HG02938 (cell line): Measurements from ENCODE around the gene ADCY6.

Experiments used
- ATAC-seq: cut with Tn5 transposase; IDR thresholded peaks from one replicate; pipeline ENCODE4 v1.9.1; 2021; ENCODE audit warnings: mild to moderate bottlenecking, moderate library complexity; ENCODE audit not compliant: unreplicated experiment

Gene ADCY6

DNA sequence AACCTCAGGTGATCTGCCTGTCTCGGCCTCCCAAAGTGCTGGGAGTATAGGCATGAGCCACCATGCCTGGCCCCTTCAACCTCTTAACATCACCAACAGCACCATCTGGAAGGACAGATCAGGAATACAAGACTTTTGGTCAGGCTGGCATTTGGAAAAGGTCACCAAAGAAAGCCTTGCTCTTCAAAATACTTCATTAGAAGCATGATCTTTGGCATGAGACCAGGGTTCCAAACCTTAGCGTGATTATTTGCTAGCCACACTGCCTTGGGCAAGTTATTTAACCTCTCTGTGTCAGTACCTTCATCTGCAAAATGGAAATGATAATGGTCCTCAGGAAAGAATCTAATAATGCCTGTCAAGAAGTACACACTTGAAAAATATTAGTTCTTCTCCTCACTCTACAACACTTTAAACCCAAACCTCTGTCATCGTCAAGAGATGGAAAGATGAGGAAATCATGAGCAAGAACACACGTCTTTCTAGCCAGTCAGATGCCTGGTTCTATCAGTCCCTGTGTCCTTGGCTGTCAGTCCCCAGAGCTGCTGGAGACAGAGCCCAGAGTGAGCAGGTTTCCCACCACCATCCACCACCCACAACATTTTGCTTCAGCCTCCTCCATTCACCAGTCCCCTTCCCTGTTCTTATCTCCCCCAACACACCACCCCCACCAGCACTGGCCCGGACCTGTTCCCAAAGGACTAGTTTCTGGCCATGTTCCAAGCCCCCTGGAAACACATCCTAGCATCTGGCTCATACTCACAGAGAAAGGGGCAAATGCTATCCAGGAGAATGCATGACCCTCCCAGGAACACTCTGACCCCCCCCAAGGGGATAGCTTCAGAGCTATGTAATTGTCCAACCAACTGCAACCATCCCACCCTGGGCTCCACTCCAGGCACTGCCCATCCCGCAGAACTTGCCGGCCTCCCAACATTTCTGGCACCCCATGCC lies 2.0 kb downstream of the ADCY6 start:
- ATAC-seq = no peak

DNA sequence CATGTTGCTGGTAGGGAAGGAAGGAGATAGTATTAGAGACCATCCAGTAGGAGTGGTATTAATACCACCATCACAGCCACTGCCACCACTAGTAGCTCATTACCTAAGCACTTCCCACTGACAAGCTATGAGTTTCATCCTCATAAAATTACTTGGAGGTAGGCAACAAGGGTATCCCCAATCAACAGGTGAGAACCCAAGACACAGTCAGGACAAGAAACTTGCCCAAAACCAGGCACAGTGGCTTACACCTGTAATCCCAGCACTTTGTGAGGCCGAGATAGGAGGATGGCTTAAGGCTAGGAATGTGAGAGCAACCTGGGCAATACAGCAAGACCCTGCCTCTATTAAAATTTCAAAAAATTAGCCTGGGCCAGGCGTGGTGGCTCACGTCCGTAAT lies 5.5 kb downstream of the ADCY6 start:
- no peak for ATAC-seq

DNA sequence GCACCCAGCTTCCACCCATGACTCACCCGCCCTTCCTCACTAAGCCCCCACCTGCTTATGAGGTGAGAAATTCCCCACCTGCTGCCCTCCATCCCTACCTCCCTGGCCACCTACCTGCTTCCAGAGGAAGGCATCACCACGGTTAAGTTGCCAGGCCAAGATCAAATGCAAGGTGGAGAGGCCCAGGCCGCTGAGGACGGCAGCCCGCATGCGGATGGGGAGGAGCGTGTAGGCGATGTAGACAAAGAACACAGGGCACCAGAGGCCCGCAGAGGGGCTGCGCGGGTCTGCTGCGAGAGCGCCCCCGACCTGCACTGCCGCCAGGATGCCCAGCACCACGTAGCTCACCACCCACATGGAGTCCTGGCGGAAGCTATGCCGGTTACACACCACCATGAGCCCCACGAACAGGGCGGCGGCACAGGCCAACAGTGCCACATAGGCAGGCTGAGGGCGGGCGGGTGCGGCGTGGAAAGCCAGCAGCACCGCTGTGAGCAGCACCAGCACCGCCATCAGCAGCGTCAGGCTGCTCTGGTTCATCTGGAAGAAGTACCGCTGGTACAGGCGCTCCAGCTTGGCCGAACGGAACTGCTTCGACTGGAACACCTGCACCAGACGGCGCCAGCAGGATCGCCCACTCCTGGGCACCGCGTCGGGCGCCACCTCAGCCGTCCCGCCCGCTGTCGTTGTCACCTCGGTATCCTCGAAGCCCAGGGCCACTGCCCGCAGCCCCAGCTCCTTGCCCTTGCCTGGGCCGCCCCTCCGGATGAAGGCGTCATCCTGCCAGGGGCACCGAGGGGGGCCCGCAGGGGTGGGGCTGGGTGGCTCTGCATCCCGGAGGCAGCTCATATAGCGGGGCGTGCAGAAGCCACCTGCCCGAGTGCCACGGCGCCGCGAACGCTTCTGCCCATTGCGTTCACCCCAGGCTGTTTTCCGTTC lies 6.2 kb downstream of the ADCY6 start:
- no peak for ATAC-seq

DNA sequence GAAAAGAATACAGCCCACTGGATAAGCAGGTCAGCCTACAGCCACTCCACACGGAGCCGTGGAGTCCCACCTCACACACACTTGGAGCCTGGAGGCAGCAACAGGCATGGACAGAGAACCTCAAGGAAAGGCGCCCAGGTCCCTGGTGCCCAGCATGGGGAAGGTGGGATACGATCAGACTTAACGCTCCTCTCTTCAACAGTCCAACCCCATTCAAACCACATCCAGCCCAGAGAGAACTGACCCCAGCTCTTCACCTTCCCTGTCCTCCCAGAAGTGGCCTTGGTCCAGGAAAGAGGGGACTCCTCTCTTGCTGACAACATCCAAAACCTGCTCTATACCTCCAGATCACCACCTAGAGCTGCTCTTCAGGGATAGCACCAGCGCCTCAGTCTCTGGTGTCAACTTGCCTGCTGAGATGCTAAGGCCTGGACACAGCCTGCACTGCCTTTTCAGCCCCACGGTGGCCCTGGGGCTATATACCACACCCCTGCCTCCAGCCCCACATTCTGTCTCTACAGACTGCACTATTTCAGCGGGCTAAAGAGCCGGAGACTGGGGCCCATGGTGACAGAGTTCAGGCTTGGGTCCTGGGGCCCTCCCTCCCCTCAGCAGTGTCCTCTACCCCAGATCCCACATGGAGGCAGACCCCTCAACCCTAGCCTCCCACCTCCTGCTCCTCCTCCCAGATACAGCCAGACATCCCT lies 7.0 kb downstream of the ADCY6 start:
- no peak for ATAC-seq

DNA sequence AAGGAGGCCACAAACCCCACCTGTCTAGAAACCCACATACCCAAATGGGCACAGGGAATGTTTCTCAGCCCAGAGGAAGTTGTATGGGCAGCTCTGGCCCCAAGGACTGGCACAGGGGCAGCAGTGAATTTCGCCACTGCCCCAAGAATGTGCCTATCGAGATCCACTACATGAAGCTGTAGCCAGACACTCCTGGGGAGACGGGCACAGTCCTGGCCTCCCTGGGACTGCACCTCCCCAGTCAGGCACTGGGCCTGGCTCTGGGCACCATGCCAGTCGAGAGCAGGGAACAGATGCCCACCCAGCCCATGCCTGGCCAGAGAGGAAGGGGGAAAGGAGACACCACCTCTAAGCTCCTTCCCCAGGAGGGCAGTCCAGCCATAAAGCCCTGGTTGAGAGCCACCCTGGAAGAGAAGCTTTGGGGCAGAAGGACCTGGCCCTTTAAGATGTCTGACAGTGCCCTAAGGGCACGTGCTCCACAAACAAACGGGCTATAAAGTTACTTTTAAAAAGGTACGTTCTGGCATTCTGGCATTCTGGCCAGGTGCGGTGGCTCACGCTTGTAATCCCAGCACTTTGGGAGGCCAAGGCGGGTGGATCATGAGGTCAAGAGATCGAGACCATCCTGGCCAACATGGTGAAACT lies 8.4 kb downstream of the ADCY6 start:
- no peak for ATAC-seq

DNA sequence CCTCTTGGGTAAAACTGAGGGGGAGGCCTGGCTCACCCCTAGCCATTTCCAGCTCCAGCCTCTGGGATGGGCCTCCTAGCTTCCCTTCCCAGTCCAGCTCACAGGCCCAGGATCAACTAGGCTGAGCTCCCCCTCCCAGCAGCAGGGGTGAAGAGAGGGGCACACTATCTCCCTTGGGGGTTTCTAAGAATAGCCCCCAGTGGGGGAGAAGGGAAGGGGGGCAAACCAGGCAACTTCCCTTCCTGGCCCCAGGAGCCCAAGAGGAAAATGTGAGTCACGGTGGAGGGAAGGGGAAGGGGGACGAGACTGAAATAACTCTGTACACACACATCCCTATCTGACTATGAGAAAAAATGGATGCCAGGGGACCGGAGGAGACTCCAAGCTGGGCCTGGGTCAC lies 9.0 kb downstream of the ADCY6 start:
- no peak for ATAC-seq

DNA sequence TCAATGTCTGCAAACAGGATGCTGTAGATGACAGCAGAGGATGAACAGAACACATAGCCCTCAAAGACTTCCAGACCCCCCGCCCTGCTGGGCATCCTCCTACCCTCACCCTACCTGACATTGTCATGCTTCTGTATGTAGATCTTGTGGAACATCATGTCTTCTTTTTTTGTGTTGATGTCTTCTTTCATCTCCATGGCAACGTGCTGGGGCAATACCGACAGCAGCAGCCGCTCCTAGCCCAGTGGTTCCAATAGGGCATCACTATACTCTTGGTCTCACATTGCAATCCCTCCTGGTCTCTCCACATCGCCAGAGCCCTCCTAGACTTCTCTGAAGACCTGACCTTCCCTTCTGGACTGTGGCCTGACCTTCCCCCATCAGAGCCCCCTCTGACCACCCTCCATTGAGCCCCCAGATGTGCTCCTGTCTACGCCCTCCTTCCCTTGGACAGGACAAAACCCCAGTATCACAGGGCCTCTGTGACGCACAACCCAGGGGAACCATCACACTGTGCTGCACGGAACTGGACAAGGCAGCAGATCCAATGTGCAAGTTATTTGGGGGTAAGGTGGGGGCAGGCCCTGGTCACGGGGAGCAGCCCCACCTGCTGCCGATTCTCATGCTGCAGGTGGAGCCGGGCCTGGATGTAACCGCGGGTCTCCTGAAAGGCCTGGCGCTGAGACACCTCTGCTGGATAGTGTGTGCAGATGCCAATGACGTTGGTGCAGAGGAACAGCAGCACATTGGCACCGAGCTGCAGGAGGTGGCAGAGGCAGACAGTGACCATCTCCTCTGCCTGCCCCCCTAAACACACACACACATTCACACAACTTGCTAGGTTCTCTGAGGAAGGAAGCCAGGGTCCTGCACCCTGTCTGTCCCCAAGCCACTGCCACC lies 11.1 kb downstream of the ADCY6 start:
- ATAC-seq = no peak

DNA sequence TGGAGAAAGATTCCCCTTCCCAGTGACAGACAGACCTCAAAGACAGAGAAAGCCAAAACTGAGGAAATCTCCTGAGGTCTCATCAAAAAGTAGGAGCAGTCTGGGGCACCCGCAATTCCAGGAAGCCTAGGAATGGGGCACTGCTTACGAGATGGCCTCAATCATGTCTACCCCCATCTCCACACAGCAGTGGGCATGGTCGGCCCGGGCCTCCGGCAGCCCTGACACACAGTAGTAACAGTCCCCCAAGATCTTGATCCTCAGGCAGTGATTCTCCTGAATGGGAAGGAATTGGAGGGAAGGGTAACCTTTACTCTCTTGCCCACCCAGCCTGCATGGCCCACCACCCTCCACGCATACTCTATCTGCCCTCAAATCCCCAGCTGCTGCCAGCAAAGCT lies 11.9 kb downstream of the ADCY6 start:
- ATAC-seq = no peak

DNA sequence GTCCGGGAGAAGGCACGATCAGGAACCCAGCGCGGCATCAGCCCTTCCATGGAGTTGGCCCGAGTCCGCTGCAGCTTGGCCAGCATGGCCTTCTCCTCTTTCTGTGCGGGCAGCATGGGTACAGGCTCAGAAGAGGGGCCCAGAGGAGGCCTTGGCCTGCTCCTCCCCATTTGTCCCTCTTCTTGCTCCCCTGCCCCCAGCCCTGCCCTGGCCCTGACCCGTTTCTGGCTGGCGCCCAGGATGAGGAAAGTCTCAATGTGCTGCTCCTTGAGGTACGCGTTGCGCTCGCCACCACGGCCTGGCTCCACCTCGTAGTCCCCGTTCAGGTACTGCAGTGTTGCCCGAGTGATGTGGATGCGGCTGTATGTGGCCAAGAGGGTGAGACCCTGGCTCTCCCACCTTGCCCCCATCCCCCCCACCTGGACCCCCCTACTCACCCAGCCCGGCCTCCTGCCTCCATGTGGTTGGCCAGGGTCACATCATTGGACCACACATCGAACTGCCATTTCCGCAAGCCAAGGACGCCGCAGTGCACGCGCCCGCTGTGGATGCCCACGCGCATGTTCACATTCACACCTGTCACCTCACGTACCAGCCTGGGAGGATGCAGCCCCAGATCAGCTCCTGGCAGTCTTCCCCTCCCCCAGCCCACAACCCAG lies 12.8 kb downstream of the ADCY6 start:
- ATAC-seq = no peak

DNA sequence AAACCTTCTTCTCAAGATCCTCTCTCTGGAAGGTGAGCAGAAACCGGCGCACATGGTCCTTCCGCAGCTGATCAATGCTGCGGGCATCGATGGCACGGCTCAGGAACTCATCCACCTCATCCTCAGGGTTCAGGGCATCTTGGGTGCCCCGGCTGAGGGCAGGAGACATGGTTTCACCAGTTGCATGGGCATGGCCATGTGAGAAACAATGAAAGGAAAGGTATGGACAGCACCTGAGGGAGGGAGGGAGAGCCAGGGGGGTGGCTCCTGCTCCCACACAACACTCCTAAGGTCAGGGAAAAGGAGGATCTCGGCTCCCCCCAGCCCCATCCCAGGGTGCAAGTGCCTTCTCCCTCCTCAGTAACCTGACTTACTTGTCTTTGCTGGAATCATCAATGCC lies 13.6 kb downstream of the ADCY6 start:
- no peak for ATAC-seq

DNA sequence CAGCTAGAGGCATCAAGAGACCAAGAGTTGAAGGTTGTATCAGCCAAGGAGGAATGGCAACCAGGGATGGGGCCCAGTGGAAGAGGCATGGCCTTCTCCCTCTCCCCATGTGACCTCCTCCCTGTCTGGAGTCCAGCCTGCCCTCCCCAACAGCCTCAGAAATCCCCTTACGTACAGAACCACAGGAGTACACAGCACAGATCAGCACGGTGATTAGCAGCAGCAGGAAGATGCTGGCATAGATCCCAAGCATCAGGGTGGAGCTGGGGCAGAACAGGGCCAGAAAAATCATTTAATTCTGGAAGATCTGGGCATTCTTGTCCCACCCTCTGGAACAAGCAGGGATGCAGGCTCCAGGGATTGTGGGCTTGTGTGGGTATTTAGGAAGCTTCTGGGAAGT lies 14.4 kb downstream of the ADCY6 start:
- no peak for ATAC-seq

DNA sequence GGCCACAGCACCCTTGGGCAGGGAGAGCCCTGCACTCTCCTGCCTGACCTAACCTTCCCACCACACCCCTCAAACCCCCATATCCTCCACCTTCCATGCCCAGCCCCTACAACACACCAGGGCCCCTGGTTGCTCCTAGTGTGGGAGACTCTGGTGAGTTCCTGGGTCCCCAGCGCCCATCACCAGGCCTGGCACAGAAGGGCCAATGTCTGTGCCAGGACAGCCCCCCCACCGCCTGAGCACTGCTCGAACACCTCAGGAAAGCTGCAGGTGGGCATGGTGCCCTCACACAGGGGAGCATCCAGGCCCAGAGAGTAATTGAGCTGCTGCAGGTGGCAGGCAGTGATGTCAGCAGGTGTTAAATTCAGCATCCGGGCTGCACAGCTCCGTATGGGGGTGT lies 15.2 kb downstream of the ADCY6 start:
- ATAC-seq = no peak

DNA sequence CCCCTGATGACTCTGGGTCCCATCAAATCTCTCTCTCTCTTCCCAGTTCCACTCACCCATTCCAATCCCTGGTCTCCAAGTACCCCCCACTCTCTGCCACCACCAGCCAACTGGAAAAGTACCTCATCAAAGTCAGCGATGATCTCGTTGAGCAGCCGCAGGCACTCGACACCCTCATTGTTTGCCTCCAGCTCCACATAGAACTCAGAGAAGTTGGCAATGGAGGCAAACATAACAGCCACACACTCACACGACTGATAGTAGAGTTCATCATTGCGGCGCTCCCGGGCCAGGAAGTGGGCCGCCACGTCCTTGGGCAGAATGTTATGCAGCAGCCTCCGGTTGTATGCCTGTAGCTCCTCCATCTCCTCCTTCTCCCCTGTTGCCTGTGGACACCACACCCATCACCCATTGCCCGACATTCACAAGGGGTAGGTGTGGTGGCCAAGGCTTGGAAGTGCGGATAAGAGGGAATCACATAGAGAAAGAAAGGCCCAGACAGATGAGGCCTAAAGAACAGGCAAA lies 17.2 kb downstream of the ADCY6 start:
- ATAC-seq = no peak

DNA sequence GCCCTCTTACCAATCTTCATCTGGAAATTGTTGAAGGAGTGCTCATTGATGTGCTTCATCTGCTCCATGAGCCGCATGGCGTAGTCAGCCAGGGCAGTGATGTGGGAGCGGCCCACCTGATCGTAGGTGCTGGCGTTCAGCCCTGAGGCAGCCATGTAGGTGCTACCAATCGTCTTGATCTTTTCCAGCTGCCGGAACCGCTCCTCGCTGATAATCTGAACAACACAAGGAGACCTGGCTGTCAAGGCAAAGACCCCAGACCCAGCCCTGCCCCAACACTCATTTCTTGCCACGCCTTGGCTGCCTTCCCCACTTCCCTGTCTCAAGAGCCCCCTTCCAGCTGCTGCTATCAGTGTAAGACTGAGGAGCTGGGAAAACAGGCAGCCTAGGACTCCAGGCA lies 18.1 kb downstream of the ADCY6 start:
- ATAC-seq = no peak

DNA sequence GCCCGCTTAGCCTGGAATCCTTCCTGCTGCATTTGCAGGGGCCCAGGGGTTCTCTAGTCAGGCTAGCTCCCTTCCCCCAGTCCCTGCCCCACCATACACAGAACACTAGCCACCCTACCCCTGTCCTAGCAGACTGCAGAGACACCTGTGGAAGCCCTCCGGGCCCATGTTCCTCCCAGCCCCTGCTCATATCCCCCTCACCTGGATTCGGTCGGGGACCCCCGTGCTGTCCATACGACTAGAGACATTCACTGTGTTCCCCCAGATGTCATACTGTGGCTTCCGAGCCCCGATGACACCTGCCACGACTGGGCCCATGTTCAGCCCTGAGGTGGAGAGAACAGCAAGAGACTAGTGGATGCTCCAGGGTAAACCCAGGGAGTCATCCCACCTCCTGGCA lies 20.2 kb downstream of the ADCY6 start:
- ATAC-seq = no peak

DNA sequence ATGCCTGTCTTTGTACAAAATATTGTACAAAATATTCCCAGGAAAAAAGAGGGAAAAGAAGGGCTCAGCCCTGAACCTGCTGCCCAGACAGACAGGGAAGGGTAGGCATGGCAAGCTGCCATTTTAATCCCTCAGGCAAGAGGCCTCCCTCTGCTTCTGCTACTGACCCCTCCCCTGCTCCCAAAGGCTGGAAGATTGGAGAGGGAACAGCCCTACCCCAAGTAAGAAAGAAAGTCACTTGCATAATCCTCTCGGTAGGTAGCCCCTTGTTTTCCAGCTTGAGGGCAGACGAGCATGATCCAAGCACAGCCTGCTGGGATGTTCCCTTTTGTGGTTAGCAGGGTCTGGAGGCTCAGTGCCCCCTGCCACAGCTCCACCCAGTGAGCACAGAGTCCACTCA lies 20.7 kb downstream of the ADCY6 start:
- ATAC-seq = no peak

DNA sequence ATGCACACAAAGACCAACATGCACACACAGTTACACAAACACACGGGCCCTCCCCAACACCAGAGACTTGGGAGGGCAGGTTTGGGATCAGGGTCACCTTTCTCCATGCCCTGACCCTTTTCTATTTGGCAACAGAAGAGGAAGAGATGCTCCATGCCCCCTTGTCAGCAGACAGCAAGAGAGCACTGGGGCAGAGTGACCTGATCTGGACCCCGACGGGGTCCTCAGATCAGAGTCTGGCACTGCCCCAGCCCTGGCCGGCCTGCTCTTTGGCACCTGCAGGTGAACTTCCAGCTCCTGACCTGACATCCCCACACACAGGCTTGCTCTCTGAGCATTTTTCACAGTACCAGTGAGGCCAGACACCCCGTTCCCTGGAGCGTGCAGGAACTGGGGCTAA lies 21.4 kb downstream of the ADCY6 start:
- ATAC-seq = no peak

DNA sequence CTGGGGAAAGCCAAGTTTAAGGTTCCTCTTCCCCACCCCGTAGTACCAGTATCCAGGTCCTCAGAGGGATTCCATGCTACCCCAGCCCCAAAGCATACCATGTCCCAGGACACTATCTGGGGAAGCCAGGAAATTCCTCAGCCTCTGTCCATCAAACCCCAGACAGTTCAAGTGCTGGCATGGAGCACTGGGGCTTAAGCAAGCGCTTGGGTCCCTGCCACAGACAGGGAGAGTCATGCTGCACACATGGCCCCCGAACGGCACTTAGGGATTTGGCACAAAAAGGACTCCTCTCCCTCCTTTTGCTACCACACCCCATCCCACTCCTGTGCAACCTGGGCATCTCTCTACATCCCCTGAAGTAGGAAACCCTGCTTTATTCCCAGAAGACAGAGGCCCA lies 21.8 kb downstream of the ADCY6 start:
- ATAC-seq = no peak

DNA sequence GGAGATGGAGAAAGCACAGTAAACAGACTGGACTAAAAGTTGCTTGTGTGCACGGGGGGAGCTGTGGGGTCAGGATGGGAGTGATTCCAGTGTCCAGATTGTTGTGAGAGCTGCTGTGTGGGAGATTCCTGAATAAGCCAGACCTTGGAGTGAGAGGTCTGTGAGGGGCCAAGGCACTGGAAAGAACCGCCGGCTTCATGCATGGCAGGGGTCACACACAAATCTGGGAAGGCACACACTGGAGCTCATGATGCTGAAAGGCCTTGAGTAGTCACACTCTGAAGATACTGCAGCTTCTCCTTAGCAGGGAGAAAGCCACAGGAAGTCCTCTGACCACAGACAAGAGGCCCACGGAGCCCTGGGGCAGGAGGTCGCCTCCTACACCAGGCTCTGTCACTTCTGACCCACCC lies 23.1 kb downstream of the ADCY6 start:
- ATAC-seq = no peak
